IMR-90 (cell line): Measurements from ENCODE around the gene SEZ6L. TPM values are rescaled to one million over a fixed set of nuclear protein-coding genes. Genes with fewer than 3 reads are reported as not detected.

Source experiments
- ATAC-seq: fragments of 200-7000 bp; cut with Tn5 transposase; 2 replicates; pipeline ENCODE4 v1.9.1; 2020; ENCODE audit warnings: low read depth, mild to moderate bottlenecking, moderate library complexity
- BruUV-seq: library from RNA; stranded (reverse); fragments of 400-500 nt; replicated peaks from 2 replicates; lab custom pipeline; 2021; lab: Mats Ljungman, UMichigan
- CTCF ChIA-PET: fragments of 300-600 bp; formaldehyde crosslinking; extraction: SDS; loops from one replicate; lab custom pipeline; 2021; ENCODE audit warnings: antibody characterized with exemption; lab: Yijun Ruan, JAX
- POLR2A ChIA-PET: fragments of 300-600 bp; sonication (Branson Sonifier 250); formaldehyde crosslinking; loops from one replicate; lab custom pipeline; 2022; ENCODE audit warnings: antibody characterized with exemption; ENCODE audit not compliant: unreplicated experiment; lab: Charles Lee
- DNase-seq: peaks from one replicate; pipeline ENCODE4 v3.0.0; 2013
- H2AFZ ChIP-seq: replicated peaks from 2 replicates; pipeline ENCODE3; 2013; ENCODE audit warnings: low read length, mild to moderate bottlenecking; ENCODE audit not compliant: poor library complexity
- H2AK5ac ChIP-seq: 2 replicates; pipeline ENCODE4 v1.6.1; 2013; ENCODE audit warnings: low read depth, low read length, inconsistent platforms
- H2AK9ac ChIP-seq: replicated peaks from 2 replicates; pipeline ENCODE3; 2013; ENCODE audit warnings: mild to moderate bottlenecking, low read depth, low read length, moderate library complexity; ENCODE audit not compliant: poor library complexity
- H2BK120ac ChIP-seq: 2 replicates; pipeline ENCODE4 v1.6.1; 2013; ENCODE audit warnings: low read depth, low read length, inconsistent platforms
- H2BK15ac ChIP-seq: 3 replicates; pipeline ENCODE4 v1.6.1; 2013; ENCODE audit warnings: low read depth, low read length, inconsistent platforms
- H2BK20ac ChIP-seq: 2 replicates; pipeline ENCODE4 v1.6.1; 2013; ENCODE audit warnings: low read depth, mild to moderate bottlenecking, inconsistent platforms, low read length, moderate library complexity
- H2BK5ac ChIP-seq: 2 replicates; pipeline ENCODE4 v1.6.1; 2013; ENCODE audit warnings: mild to moderate bottlenecking, low read depth, low read length, inconsistent platforms; ENCODE audit not compliant: poor library complexity, severe bottlenecking
- H3K14ac ChIP-seq: replicated peaks from 2 replicates; pipeline ENCODE4 v1.6.1; 2013; ENCODE audit warnings: low read depth, low read length, inconsistent platforms
- H3K18ac ChIP-seq: 2 replicates; pipeline ENCODE4 v1.6.1; 2013; ENCODE audit warnings: low read depth, low read length, control low read depth
- H3K23ac ChIP-seq: 2 replicates; pipeline ENCODE4 v1.6.1; 2013; ENCODE audit warnings: low read depth, low read length, inconsistent platforms
- H3K27ac ChIP-seq: 2 replicates; pipeline ENCODE4 v1.5.1; 2013; ENCODE audit warnings: mild to moderate bottlenecking, control low read depth, low read length; ENCODE audit not compliant: insufficient read depth
- H3K27me3 ChIP-seq: 2 replicates; pipeline ENCODE4 v1.6.1; 2013; ENCODE audit warnings: low read length; ENCODE audit not compliant: control insufficient read depth, insufficient read depth
- H3K36me3 ChIP-seq: 2 replicates; pipeline ENCODE4 v1.6.1; 2013; ENCODE audit warnings: low read length, mixed read lengths; ENCODE audit not compliant: control insufficient read depth, insufficient read depth
- H3K4ac ChIP-seq: 2 replicates; pipeline ENCODE4 v1.6.1; 2013; ENCODE audit warnings: low read depth, low read length, inconsistent platforms
- H3K4me1 ChIP-seq: 2 replicates; pipeline ENCODE4 v1.6.1; 2013; ENCODE audit warnings: low read length, mixed read lengths; ENCODE audit not compliant: control insufficient read depth, insufficient read depth
- H3K4me2 ChIP-seq: 2 replicates; pipeline ENCODE4 v1.6.1; 2013; ENCODE audit warnings: low read depth, mild to moderate bottlenecking, control low read depth, low read length, moderate library complexity
- H3K4me3 ChIP-seq: 2 replicates; pipeline ENCODE4 v1.5.1; 2013; ENCODE audit warnings: low read depth, mild to moderate bottlenecking, control low read depth, low read length, moderate library complexity; ENCODE audit not compliant: insufficient read depth
- H3K56ac ChIP-seq: 2 replicates; pipeline ENCODE4 v1.6.1; 2013; ENCODE audit warnings: low read length, inconsistent platforms; ENCODE audit not compliant: insufficient read depth; ENCODE audit errors: extremely low read depth
- H3K79me1 ChIP-seq, 2 experiments: 2 replicates each; pipeline ENCODE4 v1.6.1; 2013; ENCODE audit warnings: low read length in 2 of 2, inconsistent platforms in 1 of 2, low read depth in 1 of 2
- H3K9ac ChIP-seq: 2 replicates; pipeline ENCODE4 v1.6.1; 2013; ENCODE audit warnings: low read depth, low read length, control low read depth
- H3K9me1 ChIP-seq: 2 replicates; pipeline ENCODE4 v1.6.1; 2013; ENCODE audit warnings: low read length, inconsistent platforms; ENCODE audit not compliant: insufficient read depth
- H3K9me3 ChIP-seq: 2 replicates; pipeline ENCODE4 v1.6.1; 2013; ENCODE audit warnings: low read length; ENCODE audit not compliant: control insufficient read depth, insufficient read depth
- H4K20me1 ChIP-seq: 2 replicates; pipeline ENCODE4 v1.6.1; 2013; ENCODE audit warnings: low read length, inconsistent platforms; ENCODE audit not compliant: insufficient read depth
- H4K5ac ChIP-seq: 2 replicates; pipeline ENCODE4 v1.6.1; 2013; ENCODE audit warnings: mild to moderate bottlenecking, low read depth, low read length, control low read depth
- H4K8ac ChIP-seq, 2 experiments: 2 replicates each; pipeline ENCODE4 v1.6.1; 2013; ENCODE audit warnings: low read depth in 2 of 2, low read length in 2 of 2, control low read depth in 1 of 2, inconsistent platforms in 1 of 2
- H4K91ac ChIP-seq: 2 replicates; pipeline ENCODE4 v1.6.1; 2013; ENCODE audit warnings: low read depth, low read length, inconsistent platforms; ENCODE audit not compliant: insufficient read depth
- POLR2A ChIP-seq: IDR thresholded peaks from 2 replicates; pipeline ENCODE4 v1.6.1; 2012; ENCODE audit warnings: mild to moderate bottlenecking, low read depth, low read length
- WGBS, 2 experiments: methylation state at CpG; one replicate each; pipeline versions ENCODE4 v1.1.5 to v1.1.7; 2013; ENCODE audit warnings: missing lambda C conversion rate in 2 of 2; ENCODE audit not compliant: insufficient read length in 1 of 2; ENCODE audit errors: extremely low coverage in 2 of 2; 5-methylcytosine and 5-hydroxymethylcytosine counted together
- dilution Hi-C: fragments of 300-500 bp; cut with HindIII; formaldehyde crosslinking; loops from one replicate; pipeline ENCODE4 v1.14.3; 2018; ENCODE audit warnings: low sequenced_read_pairs; ENCODE audit not compliant: unreplicated experiment
- in situ Hi-C: fragments of 300-500 bp; cut with MboI; formaldehyde crosslinking; loops from 3 replicates; pipeline ENCODE4 v1.14.3; 2019; ENCODE audit warnings: low sequenced_read_pairs, inconsistent platforms, mixed read lengths
- intact Hi-C: fragments of 100-400 bp; cut with micrococcal nuclease; formaldehyde crosslinking; loops from 2 replicates; pipeline ENCODE4 v1.10.0; 2022
- polyA plus RNA-seq, 3 experiments: library from polyadenylated mRNA; depleted of rRNA; stranded (reverse); fragments of >200 nt; gene quantifications; 2 replicates each; pipeline ENCODE4 v1.2.3, GENCODE V29; 2012; ENCODE audit warnings: low replicate concordance in 1 of 3
- total RNA-seq: library from RNA; depleted of rRNA; stranded (reverse); fragments of >200 nt; gene quantifications from 2 replicates; pipeline ENCODE4 v1.2.3, GENCODE V29; 2012

SEZ6L gene
- total and polyA plus RNA-seq, 2 of the 4 experiments (the other 2 are of a cell fraction): not detected

- Histone ChIP-seq H4K5ac (no peak overlapping the region), H3K4me3 (no peak overlapping the region), H3K14ac (no peak overlapping the region), H3K27ac (no peak overlapping the region), H2BK120ac (no peak overlapping the region), H3K9me3 (0 out of 2 replicates have a peak, but pooled peaks cover 3% of the 10 kb centered on the region), H3K36me3 (no peaks in the 10 kb centered on the region), H2BK5ac (no peak overlapping the region), H2AK9ac (no peak overlapping the region), H3K4me2 (no peak overlapping the region), H3K9ac (no peak overlapping the region), H3K18ac (no peak overlapping the region), H3K23ac (no peak overlapping the region), H2AFZ (no peak overlapping the region), H3K79me1 (no peaks in the 10 kb centered on the region), H3K56ac (no peak overlapping the region), H4K20me1 (no peaks in the 10 kb centered on the region), H3K4me1 (no peaks in the 10 kb centered on the region), H2BK20ac (no peak overlapping the region), H3K9me1 (no peaks in the 10 kb centered on the region), H3K4ac (no peak overlapping the region), H4K91ac (no peak overlapping the region), H4K8ac (no peak overlapping the region), H2AK5ac (no peak overlapping the region), H2BK15ac (no peak overlapping the region), H3K27me3 (no peaks in the 10 kb centered on the region)
- TF ChIP-seq POLR2A: no peak
- 40% methylated on average over 1 of the region's 4 CpGs; no CpG with 5 or more reads in 1 of the 2 experiments for WGBS, 2 experiments
- ChIA-PET POLR2A (no interaction called here), CTCF (no interaction called here)
- intact Hi-C loops: no loop called here
- in situ Hi-C loops: no loop called here
- ATAC-seq (no peak), DNase-seq (no peak)
- no TSS peak for BruUV-seq
- dilution Hi-C loops: no loop called here
Observed at GRCh38 chr22:26239581-26239980, 70.3 kb downstream of the SEZ6L start.
